ENCODE measurements around the gene LRRK1. TPM values are rescaled to one million over a fixed set of nuclear protein-coding genes. Genes with fewer than 3 reads are reported as not detected.

The LRRK1 gene
- total RNA-seq, 4 donors from 2014 or later: 14.1 to 31.5 (median 16.8) TPM

- Histone ChIP-seq H3K36me3 (no peaks in the 10 kb centered on the region), H3K4me3 (no peak overlapping the region), H3K27me3 (no peaks in the 10 kb centered on the region), H3K4me1 (peaks cover 0 to 32% (median 15%) of the 10 kb centered on the region in 4 donors), H3K27ac (peak overlapping the region in 3 of 4 donors; percentile 19 to 67 (median 46)), H3K9me3 (no peaks in the 10 kb centered on the region)
- 29 to 31% methylated on average over 17 of the region's 17 CpGs for WGBS, 2 donors
- TF ChIP-seq CTCF (IDR thresholded peaks at IDR 0.05): peak in 1 of 5 experiments; percentile 10
- TF ChIP-seq POLR2A (IDR thresholded peaks at IDR 0.05): no peak
- peak in 1 of 2 donors; percentile 10 for TF ChIP-seq EP300 (IDR thresholded peaks at IDR 0.05)
- peak; percentile 36 to 38 for DNase-seq (ENCODE audit: low spot score in 2 of 2)
Measured at GRCh38 chr15:101115786-101116680, 196.9 kb downstream of the LRRK1 start.

DNA sequence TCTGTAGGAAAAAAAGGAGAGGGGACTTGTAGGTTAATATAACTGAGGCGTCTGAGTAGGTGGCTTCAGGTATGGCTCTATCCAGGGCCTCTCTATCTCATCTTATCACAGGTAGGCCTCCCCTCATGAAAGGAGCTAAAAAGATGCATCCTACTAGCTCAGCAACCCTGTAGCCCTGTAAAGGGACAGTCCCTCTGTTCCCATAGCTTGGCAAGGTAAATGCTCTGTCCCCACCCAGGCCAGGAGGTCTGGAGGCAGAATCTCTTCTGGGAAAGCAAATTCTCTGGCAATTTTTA lies 197.5 kb downstream of the LRRK1 start:
- no peaks in the 10 kb centered on the region for H3K27me3 ChIP-seq
- H3K36me3 ChIP-seq: no peaks in the 10 kb centered on the region
- peaks cover 0 to 38% (median 21%) of the 10 kb centered on the region in 4 donors for H3K4me1 ChIP-seq
- no peak for TF ChIP-seq POLR2A (IDR thresholded peaks at IDR 0.05)
- TF ChIP-seq EP300 (IDR thresholded peaks at IDR 0.05): no peak
- no peak for TF ChIP-seq CTCF (IDR thresholded peaks at IDR 0.05)
- H3K4me3 ChIP-seq: no peak overlapping the region
- 91 to 95% methylated on average over 1 of the region's 1 CpG for WGBS, 2 donors
- peak overlapping the region in 3 of 4 donors; percentile 19 to 67 (median 46) for H3K27ac ChIP-seq
- DNase-seq (ENCODE audit: low spot score in 2 of 2): no peak
- H3K9me3 ChIP-seq: no peaks in the 10 kb centered on the region

- H3K4me3 ChIP-seq: no peak overlapping the region
- 98 to 100% methylated on average over 9 of the region's 9 CpGs for WGBS, 2 donors
- H3K27me3 ChIP-seq: no peaks in the 10 kb centered on the region
- peaks cover 0 to 46% (median 26%) of the 10 kb centered on the region in 4 donors for H3K4me1 ChIP-seq
- no peaks in the 10 kb centered on the region for H3K9me3 ChIP-seq
- H3K27ac ChIP-seq: no peak overlapping the region
- TF ChIP-seq CTCF (IDR thresholded peaks at IDR 0.05) (no peak), POLR2A (IDR thresholded peaks at IDR 0.05) (no peak), EP300 (IDR thresholded peaks at IDR 0.05) (no peak)
- DNase-seq (ENCODE audit: low spot score in 2 of 2): no peak
- H3K36me3 ChIP-seq: no peaks in the 10 kb centered on the region
Measured at GRCh38 chr15:101118116-101118515, 199.0 kb downstream of the LRRK1 start.

DNA sequence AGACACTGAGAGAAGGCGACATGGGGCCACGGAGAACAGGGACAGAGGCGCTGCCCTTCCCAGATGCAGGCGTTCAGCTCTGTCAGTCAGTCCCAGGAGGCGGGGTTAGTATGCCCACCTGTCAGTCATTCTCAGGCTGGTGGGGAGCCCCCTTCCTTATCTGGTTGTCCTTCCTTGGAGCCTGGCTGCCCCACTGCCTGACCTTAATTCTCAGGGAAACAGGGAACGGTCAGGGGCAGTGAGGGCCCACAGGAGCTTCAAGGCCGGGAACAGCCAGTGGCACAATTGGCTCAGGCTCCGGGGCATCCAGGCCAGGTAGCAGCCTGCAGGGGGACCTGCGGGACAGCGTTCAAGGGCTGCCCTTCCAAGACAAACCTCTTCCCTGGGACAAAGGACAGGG lies 199.5 kb downstream of the LRRK1 start:
- 93% methylated on average over 9 of the region's 10 CpGs for WGBS, 2 donors
- H3K27me3 ChIP-seq: no peaks in the 10 kb centered on the region
- peaks cover 0 to 46% (median 26%) of the 10 kb centered on the region in 4 donors for H3K4me1 ChIP-seq
- no peak for TF ChIP-seq CTCF (IDR thresholded peaks at IDR 0.05)
- no peak for TF ChIP-seq POLR2A (IDR thresholded peaks at IDR 0.05)
- TF ChIP-seq EP300 (IDR thresholded peaks at IDR 0.05): no peak
- no peak overlapping the region for H3K4me3 ChIP-seq
- H3K27ac ChIP-seq: no peak overlapping the region
- H3K9me3 ChIP-seq: no peaks in the 10 kb centered on the region
- no peak for DNase-seq (ENCODE audit: low spot score in 2 of 2)
- no peaks in the 10 kb centered on the region for H3K36me3 ChIP-seq

GRCh38 chr15:101119181-101119580 lies 200.0 kb downstream of the LRRK1 start:
- WGBS, 2 donors: 83 to 87% methylated on average over 2 of the region's 2 CpGs
- TF ChIP-seq EP300 (IDR thresholded peaks at IDR 0.05) (no peak), POLR2A (IDR thresholded peaks at IDR 0.05) (no peak), CTCF (IDR thresholded peaks at IDR 0.05) (no peak)
- H3K27ac ChIP-seq: no peak overlapping the region
- H3K9me3 ChIP-seq: no peaks in the 10 kb centered on the region
- no peak for DNase-seq (ENCODE audit: low spot score in 2 of 2)
- H3K36me3 ChIP-seq: no peaks in the 10 kb centered on the region
- no peak overlapping the region for H3K4me3 ChIP-seq
- peaks cover 0 to 46% (median 26%) of the 10 kb centered on the region in 4 donors for H3K4me1 ChIP-seq
- no peaks in the 10 kb centered on the region for H3K27me3 ChIP-seq
